Osteoblast (primary cell): Measurements from ENCODE around the gene SCYGR3. TPM values are rescaled to one million over a fixed set of nuclear protein-coding genes. Genes with fewer than 3 reads are reported as not detected.
"Not testable (repeated sequence)": the region's sequence is repeated elsewhere in the genome, so short reads cannot be mapped to it uniquely, and the experiment has no call there.

ENCODE experiments used
- DNase-seq: peaks from one replicate; pipeline ENCODE4 v3.0.0; 2011; ENCODE audit warnings: low spot score, mixed read lengths; ENCODE audit not compliant: insufficient read length; ENCODE audit errors: missing footprints
- H2AFZ ChIP-seq: 2 replicates; pipeline ENCODE4 v1.6.0; 2011; ENCODE audit warnings: mild to moderate bottlenecking, low read length
- H3K27ac ChIP-seq: 2 replicates; pipeline ENCODE4 v1.5.1; 2011; ENCODE audit warnings: mild to moderate bottlenecking, low read depth, low read length, moderate library complexity
- H3K27me3 ChIP-seq: 2 replicates; pipeline ENCODE4 v1.6.0; 2012; ENCODE audit warnings: mild to moderate bottlenecking, control low read depth, inconsistent platforms, low read length, moderate library complexity; ENCODE audit not compliant: insufficient read depth
- H3K36me3 ChIP-seq: 2 replicates; pipeline ENCODE4 v1.5.1; 2011; ENCODE audit warnings: mild to moderate bottlenecking, low read length, control low read depth, moderate library complexity; ENCODE audit not compliant: insufficient read depth
- H3K4me1 ChIP-seq: 2 replicates; pipeline ENCODE4 v1.5.1; 2011; ENCODE audit warnings: mild to moderate bottlenecking, low read length, control low read depth, moderate library complexity; ENCODE audit not compliant: insufficient read depth
- H3K4me2 ChIP-seq: 2 replicates; pipeline ENCODE4 v1.6.0; 2011; ENCODE audit warnings: mild to moderate bottlenecking, low read length; ENCODE audit not compliant: insufficient read depth
- H3K4me3 ChIP-seq: fragments of 200-600 bp; sonication (generic); 3 replicates; pipeline ENCODE4 v1.5.1; 2012; ENCODE audit warnings: mild to moderate bottlenecking, low read length, inconsistent platforms; ENCODE audit not compliant: insufficient read depth
- H3K79me2 ChIP-seq: 2 replicates; pipeline ENCODE4 v1.6.0; 2012; ENCODE audit warnings: mild to moderate bottlenecking, low read length, control low read depth, inconsistent platforms; ENCODE audit not compliant: insufficient read depth
- H3K9me3 ChIP-seq: 2 replicates; pipeline ENCODE4 v1.5.1; 2011; ENCODE audit warnings: low read depth, low read length, control low read depth
- H4K20me1 ChIP-seq: 2 replicates; pipeline ENCODE4 v1.6.0; 2012; ENCODE audit warnings: mild to moderate bottlenecking, low read length, control low read depth; ENCODE audit not compliant: insufficient read depth
- total RNA-seq: library from RNA; depleted of rRNA; stranded (reverse); fragments of >200 nt; gene quantifications from 2 replicates; pipeline ENCODE4 v1.2.3, GENCODE V29; 2012
- TF ChIP-seq, protein P1 (sequence below): IDR thresholded peaks from 2 replicates; pipeline ENCODE4 v1.5.1; 2011; ENCODE audit warnings: mild to moderate bottlenecking, low read depth, low read length, moderate library complexity; ENCODE audit errors: extremely low read depth

SCYGR3 gene
- total RNA-seq, 1 donor = not detected

GRCh38 chr2:227602358-227602757, 12.3 kb downstream of the SCYGR3 start:
- H3K4me2 ChIP-seq = no peak overlapping the region
- TF ChIP-seq, protein P1, sequence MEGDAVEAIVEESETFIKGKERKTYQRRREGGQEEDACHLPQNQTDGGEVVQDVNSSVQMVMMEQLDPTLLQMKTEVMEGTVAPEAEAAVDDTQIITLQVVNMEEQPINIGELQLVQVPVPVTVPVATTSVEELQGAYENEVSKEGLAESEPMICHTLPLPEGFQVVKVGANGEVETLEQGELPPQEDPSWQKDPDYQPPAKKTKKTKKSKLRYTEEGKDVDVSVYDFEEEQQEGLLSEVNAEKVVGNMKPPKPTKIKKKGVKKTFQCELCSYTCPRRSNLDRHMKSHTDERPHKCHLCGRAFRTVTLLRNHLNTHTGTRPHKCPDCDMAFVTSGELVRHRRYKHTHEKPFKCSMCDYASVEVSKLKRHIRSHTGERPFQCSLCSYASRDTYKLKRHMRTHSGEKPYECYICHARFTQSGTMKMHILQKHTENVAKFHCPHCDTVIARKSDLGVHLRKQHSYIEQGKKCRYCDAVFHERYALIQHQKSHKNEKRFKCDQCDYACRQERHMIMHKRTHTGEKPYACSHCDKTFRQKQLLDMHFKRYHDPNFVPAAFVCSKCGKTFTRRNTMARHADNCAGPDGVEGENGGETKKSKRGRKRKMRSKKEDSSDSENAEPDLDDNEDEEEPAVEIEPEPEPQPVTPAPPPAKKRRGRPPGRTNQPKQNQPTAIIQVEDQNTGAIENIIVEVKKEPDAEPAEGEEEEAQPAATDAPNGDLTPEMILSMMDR = no peak
- H3K4me1 ChIP-seq = no peaks in the 10 kb centered on the region
- no peaks in the 10 kb centered on the region for H3K9me3 ChIP-seq
- no peak overlapping the region for H3K27ac ChIP-seq
- H3K4me3 ChIP-seq = no peak overlapping the region
- H2AFZ ChIP-seq = no peak overlapping the region
- H3K79me2 ChIP-seq = no peaks in the 10 kb centered on the region
- DNase-seq = no peak
- H4K20me1 ChIP-seq = no peaks in the 10 kb centered on the region
- H3K27me3 ChIP-seq = peaks cover 2% of the 10 kb centered on the region
- no peaks in the 10 kb centered on the region for H3K36me3 ChIP-seq

DNA sequence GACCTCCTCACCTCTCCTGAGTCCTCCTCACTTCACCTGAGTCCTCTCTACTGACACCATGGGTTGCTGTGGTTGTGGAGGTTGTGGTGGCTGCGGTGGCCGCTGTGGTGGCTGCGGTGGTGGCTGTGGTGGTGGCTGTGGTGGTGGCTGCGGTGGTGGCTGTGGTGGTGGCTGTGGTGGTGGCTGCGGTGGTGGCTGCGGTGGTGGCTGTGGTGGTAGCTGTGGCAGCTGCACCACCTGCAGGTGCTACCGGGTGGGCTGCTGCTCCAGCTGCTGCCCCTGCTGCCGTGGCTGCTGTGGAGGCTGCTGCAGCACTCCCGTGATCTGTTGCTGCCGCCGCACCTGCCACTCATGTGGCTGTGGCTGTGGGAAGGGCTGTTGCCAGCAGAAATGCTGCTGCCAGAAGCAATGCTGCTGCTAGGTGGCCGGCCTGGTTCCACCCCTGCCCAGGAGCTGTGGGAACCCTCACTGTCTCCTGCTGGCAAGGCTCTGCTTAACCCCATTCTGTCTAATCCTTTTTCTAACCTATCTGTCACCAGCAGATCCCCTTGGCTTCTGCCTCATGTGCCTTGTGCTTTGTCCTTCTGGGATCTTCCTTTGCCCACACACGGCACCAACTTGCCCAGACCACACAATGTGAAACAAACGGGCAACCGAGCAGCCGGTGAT, 15.7 kb downstream of the SCYGR3 start, which contains the start of gene SCYGR2:
Gene SCYGR2, plus strand, starts transcription at position 59 of the 669 bp plus-strand sequence. Its CDS starts 0 bp downstream, at position 59.
- not testable (repeated sequence) for H3K79me2 ChIP-seq, H3K27me3 ChIP-seq, H2AFZ ChIP-seq, H3K9me3 ChIP-seq, H3K27ac ChIP-seq, H3K36me3 ChIP-seq, H3K4me2 ChIP-seq, H3K4me3 ChIP-seq, H3K4me1 ChIP-seq, DNase-seq, H4K20me1 ChIP-seq

DNA sequence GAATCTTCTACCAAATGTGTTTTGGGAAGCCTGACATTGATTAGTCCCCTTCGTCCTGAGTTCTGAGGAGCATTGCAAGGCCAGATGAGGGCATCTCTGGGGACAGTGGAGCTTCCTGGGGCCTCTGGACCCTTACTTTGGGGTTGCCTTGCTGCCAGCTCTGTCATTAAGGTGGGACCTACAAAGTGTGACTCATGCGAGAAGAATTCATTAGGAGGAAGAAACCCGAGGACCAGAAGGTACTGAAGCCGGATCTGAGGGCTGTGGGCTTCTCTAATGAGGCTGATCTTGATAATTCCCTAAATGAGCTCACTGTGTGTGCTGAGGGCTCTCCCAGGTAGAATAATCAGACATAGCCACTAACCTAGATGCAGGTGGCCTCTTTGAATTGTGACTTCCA, 16.6 kb downstream of the SCYGR3 start:
- Histone ChIP-seq H3K4me3 (no peak overlapping the region), H3K36me3 (no peaks in the 10 kb centered on the region), H3K27ac (no peak overlapping the region), H2AFZ (no peak overlapping the region), H3K4me2 (no peak overlapping the region), H3K79me2 (no peaks in the 10 kb centered on the region), H3K9me3 (no peaks in the 10 kb centered on the region), H3K27me3 (peaks cover 2% of the 10 kb centered on the region), H3K4me1 (no peaks in the 10 kb centered on the region), H4K20me1 (no peaks in the 10 kb centered on the region)
- TF ChIP-seq, protein P1 = no peak
- DNase-seq = no peak

- no peak for DNase-seq
- no peaks in the 10 kb centered on the region for H3K4me1 ChIP-seq
- H3K4me2 ChIP-seq = no peak overlapping the region
- no peaks in the 10 kb centered on the region for H3K9me3 ChIP-seq
- no peak overlapping the region for H2AFZ ChIP-seq
- H3K27ac ChIP-seq = no peak overlapping the region
- H4K20me1 ChIP-seq = no peaks in the 10 kb centered on the region
- peaks cover 2% of the 10 kb centered on the region for H3K27me3 ChIP-seq
- no peaks in the 10 kb centered on the region for H3K36me3 ChIP-seq
- no peaks in the 10 kb centered on the region for H3K79me2 ChIP-seq
- no peak overlapping the region for H3K4me3 ChIP-seq
- TF ChIP-seq, protein P1 = no peak
These were observed 17.6 kb downstream of the SCYGR3 start for GRCh38 chr2:227597036-227597435.
